ENCODE measurements around the gene OLFM1.

The OLFM1 gene

DNA sequence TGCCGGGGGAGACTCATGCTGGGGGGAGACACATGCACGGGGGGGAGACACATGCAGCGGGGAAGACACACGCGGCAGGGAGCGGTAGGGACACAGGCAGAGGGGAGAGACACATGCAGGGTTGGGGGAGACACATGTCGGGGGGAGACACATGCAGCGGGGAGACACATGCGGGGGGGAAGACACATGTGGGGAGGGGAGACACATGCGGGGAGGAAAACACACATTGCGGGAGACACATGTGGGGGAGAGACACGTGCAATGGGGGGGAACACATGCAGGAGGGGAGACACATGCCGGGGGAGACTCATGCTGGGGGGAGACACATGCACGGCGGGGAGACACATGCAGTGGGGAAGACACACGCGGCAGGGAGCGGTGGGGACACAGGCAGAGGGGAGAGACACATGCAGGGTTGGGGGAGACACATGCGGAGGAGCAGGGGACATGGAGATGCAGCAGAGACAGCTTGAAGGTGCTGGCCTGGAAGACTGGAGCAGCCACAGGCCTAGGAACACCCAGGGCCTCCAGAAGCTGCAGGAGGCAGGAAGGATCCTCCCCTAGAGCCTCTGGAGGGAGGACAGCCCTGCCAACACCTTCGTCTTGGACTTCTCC, 20.3 kb upstream of the OLFM1 start:
- no peak for DNase-seq
- ATAC-seq (ENCODE audit: insufficient read depth, low read depth): no peak
- Histone ChIP-seq H3K9ac (ENCODE audit: low read depth, low read length) (no peak overlapping the region), H3K4me1 (ENCODE audit: insufficient read depth, low read length) (no peaks in the 10 kb centered on the region), H3K27ac (ENCODE audit: low read length) (no peak overlapping the region), H3K9me3 (ENCODE audit: insufficient read depth, low read length, severe bottlenecking) (no peaks in the 10 kb centered on the region), H4K20me1 (ENCODE audit: insufficient read depth, low read length) (no peaks in the 10 kb centered on the region; the same call in 1 of the 2 replicates), H3K36me3 (ENCODE audit: insufficient read depth, low read length) (no peaks in the 10 kb centered on the region), H3K27me3 (ENCODE audit: insufficient read depth, low read length, poor library complexity) (no peaks in the 10 kb centered on the region), H2AFZ (ENCODE audit: low read depth, low read length) (no peak overlapping the region), H3K4me2 (ENCODE audit: insufficient read depth, low read length) (no peak overlapping the region), H3K79me2 (ENCODE audit: insufficient read depth, low read length) (no peaks in the 10 kb centered on the region), H3K4me3 (ENCODE audit: low read depth in 1 of 2, low read length in 2 of 2) (no peak overlapping the region)
- TF ChIP-seq, protein P1, sequence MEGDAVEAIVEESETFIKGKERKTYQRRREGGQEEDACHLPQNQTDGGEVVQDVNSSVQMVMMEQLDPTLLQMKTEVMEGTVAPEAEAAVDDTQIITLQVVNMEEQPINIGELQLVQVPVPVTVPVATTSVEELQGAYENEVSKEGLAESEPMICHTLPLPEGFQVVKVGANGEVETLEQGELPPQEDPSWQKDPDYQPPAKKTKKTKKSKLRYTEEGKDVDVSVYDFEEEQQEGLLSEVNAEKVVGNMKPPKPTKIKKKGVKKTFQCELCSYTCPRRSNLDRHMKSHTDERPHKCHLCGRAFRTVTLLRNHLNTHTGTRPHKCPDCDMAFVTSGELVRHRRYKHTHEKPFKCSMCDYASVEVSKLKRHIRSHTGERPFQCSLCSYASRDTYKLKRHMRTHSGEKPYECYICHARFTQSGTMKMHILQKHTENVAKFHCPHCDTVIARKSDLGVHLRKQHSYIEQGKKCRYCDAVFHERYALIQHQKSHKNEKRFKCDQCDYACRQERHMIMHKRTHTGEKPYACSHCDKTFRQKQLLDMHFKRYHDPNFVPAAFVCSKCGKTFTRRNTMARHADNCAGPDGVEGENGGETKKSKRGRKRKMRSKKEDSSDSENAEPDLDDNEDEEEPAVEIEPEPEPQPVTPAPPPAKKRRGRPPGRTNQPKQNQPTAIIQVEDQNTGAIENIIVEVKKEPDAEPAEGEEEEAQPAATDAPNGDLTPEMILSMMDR (IDR thresholded peaks at IDR 0.05; ENCODE audit: borderline replicate concordance, extremely low read depth, low read length, poor library complexity, severe bottlenecking): no peak
- TF ChIP-seq EZH2 (IDR thresholded peaks at IDR 0.05; ENCODE audit: borderline replicate concordance, low read depth, low read length, severe bottlenecking): no peak

- no peak overlapping the region for H3K4me3 ChIP-seq (ENCODE audit: low read depth in 1 of 2, low read length in 2 of 2)
- no peak for TF ChIP-seq EZH2 (IDR thresholded peaks at IDR 0.05; ENCODE audit: borderline replicate concordance, low read depth, low read length, severe bottlenecking)
- TF ChIP-seq, protein P1 (IDR thresholded peaks at IDR 0.05; ENCODE audit: borderline replicate concordance, extremely low read depth, low read length, poor library complexity, severe bottlenecking): no peak
- no peaks in the 10 kb centered on the region for H3K9me3 ChIP-seq (ENCODE audit: insufficient read depth, low read length, severe bottlenecking)
- no peak overlapping the region for H3K27ac ChIP-seq (ENCODE audit: low read length)
- H3K27me3 ChIP-seq (ENCODE audit: insufficient read depth, low read length, poor library complexity): no peaks in the 10 kb centered on the region
- H3K36me3 ChIP-seq (ENCODE audit: insufficient read depth, low read length): no peaks in the 10 kb centered on the region
- H3K79me2 ChIP-seq (ENCODE audit: insufficient read depth, low read length): no peaks in the 10 kb centered on the region
- DNase-seq (no peak), ATAC-seq (ENCODE audit: insufficient read depth, low read depth) (no peak)
- no peak overlapping the region for H3K9ac ChIP-seq (ENCODE audit: low read depth, low read length)
- no peak overlapping the region for H3K4me2 ChIP-seq (ENCODE audit: insufficient read depth, low read length)
- H2AFZ ChIP-seq (ENCODE audit: low read depth, low read length): no peak overlapping the region
- H4K20me1 ChIP-seq (ENCODE audit: insufficient read depth, low read length): no peaks in the 10 kb centered on the region; the same call in 1 of the 2 replicates
- H3K4me1 ChIP-seq (ENCODE audit: insufficient read depth, low read length): no peaks in the 10 kb centered on the region
Measured at GRCh38 chr9:135068776-135069415, 18.6 kb upstream of the OLFM1 start.

DNA sequence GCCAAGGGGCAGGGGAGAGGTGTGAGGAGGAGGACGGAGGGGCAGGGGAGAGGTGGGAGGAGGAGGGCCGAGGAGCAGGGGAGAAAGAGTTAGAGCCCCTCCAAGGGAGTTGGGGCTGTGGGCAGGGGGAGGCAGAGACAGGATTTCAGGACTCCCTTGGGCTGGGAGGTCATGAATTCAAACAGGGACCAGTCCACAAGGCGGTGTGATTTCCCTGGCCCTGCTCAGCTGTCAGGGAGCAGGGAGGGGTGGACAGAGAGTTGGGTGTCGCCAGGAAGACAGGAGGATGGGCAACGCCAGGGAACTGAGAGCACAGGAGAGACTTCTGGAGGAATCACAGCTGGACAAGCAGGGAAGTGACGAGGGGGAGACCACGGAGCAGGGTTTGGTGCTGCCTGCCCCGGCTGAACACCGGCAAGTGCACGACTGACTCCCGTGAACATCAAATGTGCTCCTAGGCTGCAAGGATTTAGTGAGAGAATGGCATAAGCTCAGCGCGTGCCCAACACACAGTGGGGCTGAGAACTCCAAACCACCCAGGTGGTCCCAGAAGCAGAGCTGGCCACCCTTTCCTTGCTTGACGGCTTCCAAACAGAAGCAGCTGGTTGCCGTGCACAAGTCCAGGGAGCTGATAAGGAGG, 17.8 kb upstream of the OLFM1 start:
- Histone ChIP-seq H2AFZ (ENCODE audit: low read depth, low read length) (no peak overlapping the region), H3K27ac (ENCODE audit: low read length) (no peak overlapping the region), H3K79me2 (ENCODE audit: insufficient read depth, low read length) (no peaks in the 10 kb centered on the region), H3K9ac (ENCODE audit: low read depth, low read length) (no peak overlapping the region), H4K20me1 (ENCODE audit: insufficient read depth, low read length) (no peaks in the 10 kb centered on the region; the same call in 1 of the 2 replicates), H3K4me1 (ENCODE audit: insufficient read depth, low read length) (no peaks in the 10 kb centered on the region), H3K36me3 (ENCODE audit: insufficient read depth, low read length) (no peaks in the 10 kb centered on the region), H3K27me3 (ENCODE audit: insufficient read depth, low read length, poor library complexity) (no peaks in the 10 kb centered on the region), H3K9me3 (ENCODE audit: insufficient read depth, low read length, severe bottlenecking) (no peaks in the 10 kb centered on the region), H3K4me2 (ENCODE audit: insufficient read depth, low read length) (no peak overlapping the region), H3K4me3 (ENCODE audit: low read depth in 1 of 2, low read length in 2 of 2) (no peak overlapping the region)
- TF ChIP-seq, protein P1 (IDR thresholded peaks at IDR 0.05; ENCODE audit: borderline replicate concordance, extremely low read depth, low read length, poor library complexity, severe bottlenecking): no peak
- no peak for TF ChIP-seq EZH2 (IDR thresholded peaks at IDR 0.05; ENCODE audit: borderline replicate concordance, low read depth, low read length, severe bottlenecking)
- ATAC-seq (ENCODE audit: insufficient read depth, low read depth) (no peak), DNase-seq (no peak)

Data from DND-41 (cell line).